Measurements from ENCODE around the gene SUPT6H.

DNA sequence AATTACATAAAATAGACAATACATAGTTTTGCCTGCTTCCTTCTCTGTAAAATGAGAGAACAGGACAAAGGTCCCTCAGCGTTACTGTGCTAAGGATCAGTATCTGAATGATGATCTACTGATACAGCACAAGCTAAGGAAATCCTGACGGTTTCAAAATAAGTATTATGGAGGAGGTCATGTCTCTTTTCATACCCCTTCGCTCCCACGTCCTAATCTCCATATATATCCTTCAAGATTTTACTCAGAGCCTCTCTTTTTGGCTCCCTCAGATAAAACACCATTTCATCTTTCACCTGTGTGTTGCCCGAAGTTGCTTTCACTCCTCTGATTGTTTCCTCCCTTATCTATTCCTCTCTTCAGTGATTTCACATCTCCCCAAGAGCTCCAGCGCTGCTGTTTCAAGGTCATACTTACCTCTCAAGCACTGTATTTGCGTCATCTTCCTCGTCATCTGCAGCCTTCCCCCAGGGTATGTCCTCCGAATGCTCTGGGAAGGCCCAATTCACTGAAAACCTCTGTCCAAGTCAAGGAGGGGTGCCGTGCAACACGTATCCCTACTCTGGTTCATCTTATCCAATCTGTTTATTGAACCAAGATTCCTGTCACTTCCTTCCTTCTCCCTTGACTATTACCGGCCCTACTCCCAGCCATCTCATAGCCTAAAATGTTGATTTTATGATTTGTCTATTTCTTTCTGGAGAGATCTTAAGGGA, 15.8 kb upstream of the SUPT6H start:
- no peak for TF ChIP-seq RARB (CRISPR knock-in tag; IDR thresholded peaks at IDR 0.05)
- TF ChIP-seq ZFP30 (CRISPR knock-in tag; IDR thresholded peaks at IDR 0.05): no peak
- TF ChIP-seq SNAI2 (CRISPR knock-in tag; IDR thresholded peaks at IDR 0.05): no peak
- no peak for TF ChIP-seq ISL1 (CRISPR knock-in tag; IDR thresholded peaks at IDR 0.05)
- TF ChIP-seq TCF4 (CRISPR knock-in tag; IDR thresholded peaks at IDR 0.05; ENCODE audit: borderline replicate concordance): no peak
- TF ChIP-seq ARNTL (CRISPR knock-in tag; IDR thresholded peaks at IDR 0.05; ENCODE audit: borderline replicate concordance, low read depth): no peak
- TF ChIP-seq, protein P1, sequence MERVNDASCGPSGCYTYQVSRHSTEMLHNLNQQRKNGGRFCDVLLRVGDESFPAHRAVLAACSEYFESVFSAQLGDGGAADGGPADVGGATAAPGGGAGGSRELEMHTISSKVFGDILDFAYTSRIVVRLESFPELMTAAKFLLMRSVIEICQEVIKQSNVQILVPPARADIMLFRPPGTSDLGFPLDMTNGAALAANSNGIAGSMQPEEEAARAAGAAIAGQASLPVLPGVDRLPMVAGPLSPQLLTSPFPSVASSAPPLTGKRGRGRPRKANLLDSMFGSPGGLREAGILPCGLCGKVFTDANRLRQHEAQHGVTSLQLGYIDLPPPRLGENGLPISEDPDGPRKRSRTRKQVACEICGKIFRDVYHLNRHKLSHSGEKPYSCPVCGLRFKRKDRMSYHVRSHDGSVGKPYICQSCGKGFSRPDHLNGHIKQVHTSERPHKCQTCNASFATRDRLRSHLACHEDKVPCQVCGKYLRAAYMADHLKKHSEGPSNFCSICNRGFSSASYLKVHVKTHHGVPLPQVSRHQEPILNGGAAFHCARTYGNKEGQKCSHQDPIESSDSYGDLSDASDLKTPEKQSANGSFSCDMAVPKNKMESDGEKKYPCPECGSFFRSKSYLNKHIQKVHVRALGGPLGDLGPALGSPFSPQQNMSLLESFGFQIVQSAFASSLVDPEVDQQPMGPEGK (CRISPR knock-in tag; IDR thresholded peaks at IDR 0.05; ENCODE audit: borderline replicate concordance): no peak
- TF ChIP-seq, protein P2, sequence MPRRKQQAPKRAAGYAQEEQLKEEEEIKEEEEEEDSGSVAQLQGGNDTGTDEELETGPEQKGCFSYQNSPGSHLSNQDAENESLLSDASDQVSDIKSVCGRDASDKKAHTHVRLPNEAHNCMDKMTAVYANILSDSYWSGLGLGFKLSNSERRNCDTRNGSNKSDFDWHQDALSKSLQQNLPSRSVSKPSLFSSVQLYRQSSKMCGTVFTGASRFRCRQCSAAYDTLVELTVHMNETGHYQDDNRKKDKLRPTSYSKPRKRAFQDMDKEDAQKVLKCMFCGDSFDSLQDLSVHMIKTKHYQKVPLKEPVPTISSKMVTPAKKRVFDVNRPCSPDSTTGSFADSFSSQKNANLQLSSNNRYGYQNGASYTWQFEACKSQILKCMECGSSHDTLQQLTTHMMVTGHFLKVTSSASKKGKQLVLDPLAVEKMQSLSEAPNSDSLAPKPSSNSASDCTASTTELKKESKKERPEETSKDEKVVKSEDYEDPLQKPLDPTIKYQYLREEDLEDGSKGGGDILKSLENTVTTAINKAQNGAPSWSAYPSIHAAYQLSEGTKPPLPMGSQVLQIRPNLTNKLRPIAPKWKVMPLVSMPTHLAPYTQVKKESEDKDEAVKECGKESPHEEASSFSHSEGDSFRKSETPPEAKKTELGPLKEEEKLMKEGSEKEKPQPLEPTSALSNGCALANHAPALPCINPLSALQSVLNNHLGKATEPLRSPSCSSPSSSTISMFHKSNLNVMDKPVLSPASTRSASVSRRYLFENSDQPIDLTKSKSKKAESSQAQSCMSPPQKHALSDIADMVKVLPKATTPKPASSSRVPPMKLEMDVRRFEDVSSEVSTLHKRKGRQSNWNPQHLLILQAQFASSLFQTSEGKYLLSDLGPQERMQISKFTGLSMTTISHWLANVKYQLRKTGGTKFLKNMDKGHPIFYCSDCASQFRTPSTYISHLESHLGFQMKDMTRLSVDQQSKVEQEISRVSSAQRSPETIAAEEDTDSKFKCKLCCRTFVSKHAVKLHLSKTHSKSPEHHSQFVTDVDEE (CRISPR knock-in tag; IDR thresholded peaks at IDR 0.05): no peak
- no peak for TF ChIP-seq ZNF70 (CRISPR knock-in tag; IDR thresholded peaks at IDR 0.05)
- no peak for TF ChIP-seq CREB5 (CRISPR knock-in tag; IDR thresholded peaks at IDR 0.05; ENCODE audit: low read depth)
- no peak for TF ChIP-seq ZNF565 (CRISPR knock-in tag; conservative IDR thresholded peaks at IDR 0.05; ENCODE audit: low read depth)
